ENCODE results near the gene ZNF385B.

ZNF385B gene

GRCh38 chr2:179550214-179550613 is 311.2 kb downstream of the ZNF385B start:
- H3K4me2 ChIP-seq (ENCODE audit: low read depth, low read length, poor library complexity, severe bottlenecking) = no peak overlapping the region
- no peaks in the 10 kb centered on the region for H3K9me3 ChIP-seq (ENCODE audit: insufficient read depth, low read length)
- no peak overlapping the region for H3K27ac ChIP-seq (ENCODE audit: low read depth, low read length)
- no peak for TF ChIP-seq EZH2phosphoT487 (conservative IDR thresholded peaks at IDR 0.05; ENCODE audit: low read length)
- TF ChIP-seq CTCF (IDR thresholded peaks at IDR 0.05; ENCODE audit: insufficient read depth, low read length, poor library complexity, severe bottlenecking) = no peak
- H4K20me1 ChIP-seq (ENCODE audit: low read depth, low read length) = no peaks in the 10 kb centered on the region
- H3K4me3 ChIP-seq (ENCODE audit: insufficient read depth, low read length, poor library complexity, severe bottlenecking) = no peak overlapping the region
- no peak overlapping the region for H2AFZ ChIP-seq (ENCODE audit: low read depth, low read length, severe bottlenecking)
- H3K9ac ChIP-seq (ENCODE audit: low read length) = no peak overlapping the region
- no peaks in the 10 kb centered on the region for H3K9me2 ChIP-seq (replicated peaks; ENCODE audit: insufficient read depth, low read length)
- no peaks in the 10 kb centered on the region for H3F3A ChIP-seq (ENCODE audit: insufficient read depth)
- H3K79me2 ChIP-seq (ENCODE audit: insufficient read depth, low read length) = no peaks in the 10 kb centered on the region
- no peaks in the 10 kb centered on the region for H3K27me3 ChIP-seq (ENCODE audit: low read length)
- H3K36me3 ChIP-seq (ENCODE audit: low read length) = no peaks in the 10 kb centered on the region

DNA sequence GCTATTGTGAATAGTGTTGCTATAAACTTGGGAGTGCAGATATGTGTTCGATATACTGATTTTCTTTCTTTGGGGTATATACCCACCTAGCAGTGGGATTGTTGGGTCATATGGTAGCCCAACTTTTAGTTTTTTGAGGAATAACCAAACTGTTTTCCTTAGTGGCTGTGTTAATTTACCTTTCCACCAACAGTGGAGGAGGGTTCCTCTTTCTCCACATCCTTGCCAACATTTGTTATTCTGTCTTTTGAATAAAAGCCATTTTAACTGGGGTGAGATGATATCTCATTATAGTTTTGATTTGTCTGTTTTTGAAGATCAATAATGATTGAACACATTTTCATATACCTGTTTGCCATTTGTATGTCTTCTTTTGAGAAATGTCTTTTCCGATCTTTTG is 314.8 kb downstream of the ZNF385B start:
- Histone ChIP-seq H3K9me3 (ENCODE audit: insufficient read depth, low read length) (no peaks in the 10 kb centered on the region), H3K79me2 (ENCODE audit: insufficient read depth, low read length) (no peaks in the 10 kb centered on the region), H3K4me2 (ENCODE audit: low read depth, low read length, poor library complexity, severe bottlenecking) (no peak overlapping the region), H3F3A (ENCODE audit: insufficient read depth) (no peaks in the 10 kb centered on the region), H3K27me3 (ENCODE audit: low read length) (no peaks in the 10 kb centered on the region), H3K9ac (ENCODE audit: low read length) (no peak overlapping the region), H3K27ac (ENCODE audit: low read depth, low read length) (no peak overlapping the region), H4K20me1 (ENCODE audit: low read depth, low read length) (no peaks in the 10 kb centered on the region), H2AFZ (ENCODE audit: low read depth, low read length, severe bottlenecking) (no peak overlapping the region), H3K9me2 (replicated peaks; ENCODE audit: insufficient read depth, low read length) (no peaks in the 10 kb centered on the region), H3K36me3 (ENCODE audit: low read length) (no peaks in the 10 kb centered on the region), H3K4me3 (ENCODE audit: insufficient read depth, low read length, poor library complexity, severe bottlenecking) (no peak overlapping the region)
- no peak for TF ChIP-seq EZH2phosphoT487 (conservative IDR thresholded peaks at IDR 0.05; ENCODE audit: low read length)
- TF ChIP-seq CTCF (IDR thresholded peaks at IDR 0.05; ENCODE audit: insufficient read depth, low read length, poor library complexity, severe bottlenecking) = no peak

GRCh38 chr2:179545024-179545423 is 316.4 kb downstream of the ZNF385B start:
- Histone ChIP-seq H3K36me3 (ENCODE audit: low read length) (no peaks in the 10 kb centered on the region), H3F3A (ENCODE audit: insufficient read depth) (no peaks in the 10 kb centered on the region), H3K4me3 (ENCODE audit: insufficient read depth, low read length, poor library complexity, severe bottlenecking) (no peak overlapping the region), H3K9ac (ENCODE audit: low read length) (no peak overlapping the region), H4K20me1 (ENCODE audit: low read depth, low read length) (no peaks in the 10 kb centered on the region), H3K79me2 (ENCODE audit: insufficient read depth, low read length) (no peaks in the 10 kb centered on the region), H3K9me3 (ENCODE audit: insufficient read depth, low read length) (no peaks in the 10 kb centered on the region), H3K27ac (ENCODE audit: low read depth, low read length) (no peak overlapping the region), H2AFZ (ENCODE audit: low read depth, low read length, severe bottlenecking) (no peak overlapping the region), H3K4me2 (ENCODE audit: low read depth, low read length, poor library complexity, severe bottlenecking) (no peak overlapping the region), H3K9me2 (replicated peaks; ENCODE audit: insufficient read depth, low read length) (no peaks in the 10 kb centered on the region), H3K27me3 (ENCODE audit: low read length) (no peaks in the 10 kb centered on the region)
- TF ChIP-seq CTCF (IDR thresholded peaks at IDR 0.05; ENCODE audit: insufficient read depth, low read length, poor library complexity, severe bottlenecking) = no peak
- no peak for TF ChIP-seq EZH2phosphoT487 (conservative IDR thresholded peaks at IDR 0.05; ENCODE audit: low read length)
